Endothelial cell of umbilical vein (primary cell): ENCODE results near the gene ANKRD33B.

Experiments
- POLR2A ChIP-seq: IDR thresholded peaks from 2 replicates; pipeline ENCODE4 v1.6.1; 2012; ENCODE audit warnings: low read depth, mild to moderate bottlenecking, control low read depth, low read length
- POLR2AphosphoS5 ChIP-seq: IDR thresholded peaks from 2 replicates; pipeline ENCODE4 v1.6.1; 2012; ENCODE audit warnings: low read depth, mild to moderate bottlenecking, control low read depth, low read length, moderate library complexity; ENCODE audit not compliant: insufficient read depth
- TF ChIP-seq, protein P1 (sequence below), 2 donors: IDR thresholded peaks; 1 replicate in 1 of 2; 2 replicates in 1 of 2; pipeline ENCODE4 v1.5.1; 2011; ENCODE audit warnings: low read length in 2 of 2, mild to moderate bottlenecking in 2 of 2, moderate library complexity in 2 of 2, control low read depth in 1 of 2, inconsistent platforms in 1 of 2, low read depth in 1 of 2; ENCODE audit not compliant: insufficient read depth in 1 of 2; ENCODE audit errors: extremely low read depth in 1 of 2

GRCh38 chr5:10585518-10585915, 21.6 kb downstream of the ANKRD33B start:
- TF ChIP-seq, protein P1, sequence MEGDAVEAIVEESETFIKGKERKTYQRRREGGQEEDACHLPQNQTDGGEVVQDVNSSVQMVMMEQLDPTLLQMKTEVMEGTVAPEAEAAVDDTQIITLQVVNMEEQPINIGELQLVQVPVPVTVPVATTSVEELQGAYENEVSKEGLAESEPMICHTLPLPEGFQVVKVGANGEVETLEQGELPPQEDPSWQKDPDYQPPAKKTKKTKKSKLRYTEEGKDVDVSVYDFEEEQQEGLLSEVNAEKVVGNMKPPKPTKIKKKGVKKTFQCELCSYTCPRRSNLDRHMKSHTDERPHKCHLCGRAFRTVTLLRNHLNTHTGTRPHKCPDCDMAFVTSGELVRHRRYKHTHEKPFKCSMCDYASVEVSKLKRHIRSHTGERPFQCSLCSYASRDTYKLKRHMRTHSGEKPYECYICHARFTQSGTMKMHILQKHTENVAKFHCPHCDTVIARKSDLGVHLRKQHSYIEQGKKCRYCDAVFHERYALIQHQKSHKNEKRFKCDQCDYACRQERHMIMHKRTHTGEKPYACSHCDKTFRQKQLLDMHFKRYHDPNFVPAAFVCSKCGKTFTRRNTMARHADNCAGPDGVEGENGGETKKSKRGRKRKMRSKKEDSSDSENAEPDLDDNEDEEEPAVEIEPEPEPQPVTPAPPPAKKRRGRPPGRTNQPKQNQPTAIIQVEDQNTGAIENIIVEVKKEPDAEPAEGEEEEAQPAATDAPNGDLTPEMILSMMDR (IDR thresholded peaks at IDR 0.05; ENCODE audit: extremely low read depth in 1 of 2, insufficient read depth in 1 of 2, low read depth in 1 of 2, low read length in 2 of 2) = no peak
- TF ChIP-seq POLR2A = no peak
- TF ChIP-seq POLR2AphosphoS5 = no peak
